Transverse colon (tissue), 4 donors: ENCODE measurements around the gene TMEM150C. TPM values are rescaled to one million over a fixed set of nuclear protein-coding genes. Genes with fewer than 3 reads are reported as not detected.

ENCODE experiments used
- DNase-seq: peaks from one replicate; pipeline ENCODE4 v3.0.0-alpha.2; 2019
- H3K27ac ChIP-seq, 4 donors: fragments of 200-600 bp; sonication (generic); 2 replicates each; pipeline ENCODE4 v1.5.1; 2016 to 2018; ENCODE audit warnings: inconsistent platforms in 4 of 4
- H3K27me3 ChIP-seq: fragments of 200-600 bp; sonication (generic); 2 replicates; pipeline ENCODE4 v1.5.1; 2017; ENCODE audit warnings: inconsistent platforms
- H3K36me3 ChIP-seq, 4 donors: fragments of 200-600 bp; sonication (generic); 2 replicates each; pipeline ENCODE4 v1.5.1; 2017 to 2019; ENCODE audit warnings: inconsistent platforms in 4 of 4
- H3K4me1 ChIP-seq, 4 donors: fragments of 200-600 bp; sonication (generic); 2 replicates each; pipeline ENCODE4 v1.5.1; 2017 to 2020; ENCODE audit warnings: inconsistent platforms in 4 of 4
- H3K4me3 ChIP-seq, 4 donors: fragments of 200-600 bp; sonication (generic); 1 replicate in 1 of 4; 2 replicates in 3 of 4; pipeline versions ENCODE4 v1.5.1 to v1.6.1; 2017 to 2019; ENCODE audit warnings: inconsistent platforms in 4 of 4
- H3K9me3 ChIP-seq, 2 donors: fragments of 200-600 bp; sonication (generic); 2 replicates each; pipeline ENCODE4 v1.5.1; 2017 to 2019; ENCODE audit warnings: inconsistent platforms in 2 of 2
- CTCF ChIP-seq, 5 experiments: fragments of 200-600 bp in 3 of 5; fragments of 450-650 bp in 2 of 5; sonication (generic) in 3 of 5; IDR thresholded peaks; 1 replicate in 2 of 5; 2 replicates in 3 of 5; pipeline ENCODE4 v1.5.1; 2016 to 2017; ENCODE audit warnings: antibody characterized with exemption in 5 of 5, inconsistent platforms in 3 of 5, mild to moderate bottlenecking in 2 of 5, moderate library complexity in 1 of 5
- EP300 ChIP-seq: sonication (generic); formaldehyde crosslinking; IDR thresholded peaks from one replicate; pipeline ENCODE4 v1.6.1; 2017; ENCODE audit warnings: antibody characterized with exemption, low read depth
- POLR2A ChIP-seq: fragments of 450-650 bp; IDR thresholded peaks from one replicate; pipeline ENCODE4 v1.6.1; 2016; ENCODE audit warnings: antibody characterized with exemption, mild to moderate bottlenecking, moderate library complexity
- POLR2AphosphoS5 ChIP-seq, 3 donors: sonication (generic); formaldehyde crosslinking; IDR thresholded peaks; one replicate each; pipeline ENCODE4 v1.6.1; 2016; ENCODE audit warnings: antibody characterized with exemption in 3 of 3
- WGBS, 2 donors: methylation state at CpG; one replicate each; pipeline ENCODE4 v1.1.5; 2018; ENCODE audit warnings: low coverage in 1 of 2; 5-methylcytosine and 5-hydroxymethylcytosine counted together
- in situ Hi-C, 4 donors: fragments of 200-750 bp; cut with MboI; loops; one replicate each; pipeline versions ENCODE4 v1.15.0 to v1.15.1; 2017; ENCODE audit warnings: low sequenced_read_pairs in 3 of 4, low pct_ligation_motif_present in 1 of 4, low pct_unique_long_range_greater_than_20kb in 1 of 4
- intact Hi-C: fragments of 100-400 bp; cut with DNase I; formaldehyde crosslinking; loops from one replicate; pipeline ENCODE4 v1.15.1; 2023; ENCODE audit warnings: low total_unique reads
- total RNA-seq, 4 donors: library from RNA; depleted of rRNA; stranded (reverse); fragments of >200 nt; gene quantifications; one replicate each; pipeline ENCODE4 v1.1.0, GENCODE V29; 2016

The TMEM150C gene
- total RNA-seq, 4 donors from 2014 or later = 0.37 to 6.6 (median 5.9) TPM; not detected in 1

GRCh38 chr4:82604522-82604921 lies 42.7 kb upstream of the TMEM150C start:
- no peaks in the 10 kb centered on the region for H3K9me3 ChIP-seq
- H3K4me1 ChIP-seq = no peaks in the 10 kb centered on the region
- WGBS, 2 donors = 92% methylated on average over 1 of the region's 1 CpG; no CpG with 5 or more reads in 1 of the 2 donors
- H3K4me3 ChIP-seq = no peak overlapping the region
- in situ Hi-C loops = no loop called here
- no peak for DNase-seq
- TF ChIP-seq CTCF (IDR thresholded peaks at IDR 0.05) = no peak
- no peak for TF ChIP-seq POLR2A
- no peaks in the 10 kb centered on the region for H3K36me3 ChIP-seq
- H3K27me3 ChIP-seq = no peaks in the 10 kb centered on the region
- intact Hi-C loops = no loop called here
- no peak overlapping the region for H3K27ac ChIP-seq

GRCh38 chr4:82601242-82602015 lies 39.6 kb upstream of the TMEM150C start:
- no peak overlapping the region for H3K27ac ChIP-seq
- intact Hi-C loops = no loop called here
- no peaks in the 10 kb centered on the region for H3K9me3 ChIP-seq
- WGBS, 2 donors = 77 to 83% methylated on average over 8 to 9 of the region's 9 CpGs
- in situ Hi-C loops = no loop called here
- TF ChIP-seq POLR2A (no peak), POLR2AphosphoS5 (IDR thresholded peaks at IDR 0.05) (no peak), CTCF (IDR thresholded peaks at IDR 0.05) (no peak), EP300 (no peak)
- H3K27me3 ChIP-seq = no peaks in the 10 kb centered on the region
- no peaks in the 10 kb centered on the region for H3K36me3 ChIP-seq
- DNase-seq = no peak
- H3K4me3 ChIP-seq = no peak overlapping the region
- H3K4me1 ChIP-seq = no peaks in the 10 kb centered on the region

DNA sequence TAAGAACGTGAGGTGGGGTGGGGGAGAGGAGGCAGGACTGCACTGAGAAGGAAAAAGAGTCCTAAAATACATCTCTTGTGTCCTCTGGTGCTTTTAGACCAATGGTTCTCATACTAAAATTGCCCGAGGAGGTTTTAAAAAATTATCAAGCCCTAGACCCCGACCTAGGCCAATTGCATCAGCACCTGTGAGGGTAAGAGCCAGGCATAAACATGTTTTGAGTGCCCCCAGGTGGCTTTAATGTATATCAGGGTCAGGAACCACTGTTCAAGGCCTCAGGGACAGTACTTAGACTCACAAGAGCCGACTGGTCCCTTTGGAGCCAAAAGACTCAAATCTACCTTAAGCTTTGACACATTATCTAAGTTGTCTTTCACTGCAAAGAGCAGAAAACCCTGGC lies 37.5 kb upstream of the TMEM150C start:
- WGBS, 2 donors = 70 to 71% methylated on average over 3 to 4 of the region's 4 CpGs
- H3K9me3 ChIP-seq = no peaks in the 10 kb centered on the region

GRCh38 chr4:82594456-82594855 lies 32.7 kb upstream of the TMEM150C start:
- WGBS, 2 donors = 81% methylated on average over 4 of the region's 4 CpGs; no CpG with 5 or more reads in 1 of the 2 donors
- no peaks in the 10 kb centered on the region for H3K36me3 ChIP-seq
- no peak for TF ChIP-seq CTCF (IDR thresholded peaks at IDR 0.05)
- TF ChIP-seq POLR2A = no peak
- no peak for TF ChIP-seq POLR2AphosphoS5 (IDR thresholded peaks at IDR 0.05)
- no peak for TF ChIP-seq EP300
- peaks cover 0 to 10% (median 1%) of the 10 kb centered on the region in 4 donors for H3K4me1 ChIP-seq
- H3K4me3 ChIP-seq = no peak overlapping the region
- no peak for DNase-seq
- in situ Hi-C loops (no loop called here), intact Hi-C loops (no loop called here)
- H3K27me3 ChIP-seq = no peaks in the 10 kb centered on the region
- H3K9me3 ChIP-seq = no peaks in the 10 kb centered on the region
- no peak overlapping the region for H3K27ac ChIP-seq

More for the DNA sequence above, 37.5 kb upstream of the TMEM150C start:
- no peak for TF ChIP-seq POLR2A
- no peak for TF ChIP-seq POLR2AphosphoS5 (IDR thresholded peaks at IDR 0.05)
- TF ChIP-seq CTCF (IDR thresholded peaks at IDR 0.05) = no peak
- no peak for TF ChIP-seq EP300
- no peaks in the 10 kb centered on the region for H3K36me3 ChIP-seq
- intact Hi-C loops = no loop called here
- no peaks in the 10 kb centered on the region for H3K27me3 ChIP-seq
- in situ Hi-C loops = no loop called here
- no peak overlapping the region for H3K4me3 ChIP-seq
- H3K4me1 ChIP-seq = no peaks in the 10 kb centered on the region
- no peak for DNase-seq
- no peak overlapping the region for H3K27ac ChIP-seq
